Pancreas (tissue), 10 donors: ENCODE results near the gene ASRGL1. TPM values are rescaled to one million over a fixed set of nuclear protein-coding genes. Genes with fewer than 3 reads are reported as not detected.
"Not testable (repeated sequence)": the region's sequence is repeated elsewhere in the genome, so short reads cannot be mapped to it uniquely, and the experiment has no call there.

Source experiments
- ATAC-seq, 4 donors: fragments of 200-7000 bp; cut with Tn5 transposase; one replicate each; pipeline versions ENCODE4 v1.8.0 to v1.9.1; 2020; ENCODE audit warnings: mild to moderate bottlenecking in 4 of 4, moderate library complexity in 4 of 4
- DNase-seq, 6 donors: peaks; one replicate each; pipeline ENCODE4 v3.0.0-alpha.2; 2020
- FAIRE-seq: peaks from 2 replicates; lab custom pipeline; 2012; peaks lifted over from hg19 to GRCh38; lab: Jason Lieb, UNC
- H3K27ac ChIP-seq, 4 donors: fragments of 200-600 bp; sonication (generic); 1 replicate in 3 of 4; 2 replicates in 1 of 4; pipeline versions ENCODE4 v1.5.0 to v1.8.0; 2020
- H3K27me3 ChIP-seq, 4 donors: fragments of 200-600 bp; one replicate each; pipeline ENCODE4 v1.8.0; 2021
- H3K36me3 ChIP-seq, 3 donors: fragments of 200-600 bp; sonication (generic) in 1 of 3; one replicate each; pipeline versions ENCODE4 v1.5.0 to v1.8.0; 2020 to 2021
- H3K4me1 ChIP-seq, 3 donors: fragments of 200-600 bp; one replicate each; pipeline ENCODE4 v1.8.0; 2021
- H3K4me3 ChIP-seq, 4 donors: fragments of 200-600 bp; sonication (generic) in 2 of 4; one replicate each; pipeline versions ENCODE4 v1.5.0 to v1.8.0; 2020 to 2021
- H3K9me3 ChIP-seq, 4 donors: fragments of 200-600 bp; one replicate each; pipeline ENCODE4 v1.8.0; 2021
- CTCF ChIP-seq, 4 donors: fragments of 200-600 bp; sonication (generic) in 3 of 4; IDR thresholded peaks; one replicate each; pipeline versions ENCODE4 v1.5.0 to v1.8.0; 2021; ENCODE audit warnings: antibody characterized with exemption in 4 of 4
- WGBS, 2 donors: extraction: QIAGEN DNeasy Blood & Tissue Kit; methylation state at CpG; one replicate each; pipeline ENCODE4 v1.1.7; 2013; 5-methylcytosine and 5-hydroxymethylcytosine counted together
- intact Hi-C, 3 donors: fragments of 100-400 bp; cut with DNase I; formaldehyde crosslinking; loops; one replicate each; pipeline versions ENCODE4 v1.11.1 to v1.14.2; 2022
- polyA plus RNA-seq, 2 donors: library from polyadenylated mRNA; stranded (reverse); fragments of 200-250 nt; gene quantifications; one replicate each; pipeline ENCODE4 v1.2.3, GENCODE V29; 2013
- total RNA-seq, 6 donors: library from RNA; stranded (reverse); fragmentation: NEBNext Ultra II Directional in 4 of 6; extraction: Animal tissue kit (Norgen Biotek cat#: 25700) in 4 of 6; gene quantifications; one replicate each; pipeline versions ENCODE4 v1.2.1 to v1.2.4, GENCODE V29; 2021 to 2023
- donor health status: healthy with polysubstance abuse.
- donor health status: DM: no; HTN: no; CAD: no; lungs with moderate emphysema.
- donor health status: DM: no; HTN: no; CAD: no.
- donor health status: control.
- donor health status: control.
- donor health status: Bipolar disorder and iron deficiency.
- donor health status: DM: yes; HTN: yes; CAD: no.
- donor health status: DM: no; HTN: no; CAD: no.
- donor health status: DM: no; HTN: no; CAD: no.
- donor health status: DM: yes; HTN: yes; CAD: no.

Gene ASRGL1
- total and polyA plus RNA-seq, 8 donors: 8.1 to 26.5 (median 12.4) TPM

- ATAC-seq (no peak), DNase-seq (no peak), FAIRE-seq (no peak)
- intact Hi-C loops: no loop called here
- Histone ChIP-seq H3K4me3 (no peak overlapping the region), H3K4me1 (peaks cover 0 to 3% (median 0%) of the 10 kb centered on the region in 3 donors), H3K27me3 (no peaks in the 10 kb centered on the region), H3K9me3 (no peaks in the 10 kb centered on the region), H3K36me3 (no peaks in the 10 kb centered on the region), H3K27ac (no peak overlapping the region)
- WGBS, 2 donors: 79 to 87% methylated on average over 5 of the region's 5 CpGs
- TF ChIP-seq CTCF (IDR thresholded peaks at IDR 0.05): no peak
Measured at GRCh38 chr11:62333768-62334167, 3.5 kb upstream of the ASRGL1 start.

GRCh38 chr11:62336949-62337302, 322 bp upstream of the ASRGL1 start:
- H3K27me3 ChIP-seq, H3K9me3 ChIP-seq, ATAC-seq, intact Hi-C loops, H3K36me3 ChIP-seq, DNase-seq, FAIRE-seq: not testable (repeated sequence)
- Histone ChIP-seq H3K27ac (peak overlapping the region; percentile 14 to 66 (median 40)), H3K4me3 (peak overlapping the region; percentile 59 to 87 (median 73)), H3K4me1 (peaks cover 0 to 13% (median 12%) of the 10 kb centered on the region in 3 donors)
- 64 to 70% methylated on average over 19 of the region's 19 CpGs for WGBS, 2 donors

GRCh38 chr11:62338218-62338617, 970 bp downstream of the ASRGL1 start:
- ATAC-seq: no peak
- TF ChIP-seq CTCF (IDR thresholded peaks at IDR 0.05): no peak
- Histone ChIP-seq H3K4me1 (peaks cover 0 to 13% (median 12%) of the 10 kb centered on the region in 3 donors), H3K27ac (peak overlapping the region in 3 of 4 donors; percentile 14 to 66 (median 64)), H3K27me3 (no peaks in the 10 kb centered on the region), H3K4me3 (peak overlapping the region in 3 of 4 donors; percentile 62 to 87 (median 84)), H3K9me3 (no peaks in the 10 kb centered on the region), H3K36me3 (no peaks in the 10 kb centered on the region)
- DNase-seq: no peak
- intact Hi-C loops: no loop called here
- no peak for FAIRE-seq
- 15 to 17% methylated on average over 1 of the region's 1 CpG for WGBS, 2 donors

GRCh38 chr11:62340269-62340901, 3.1 kb downstream of the ASRGL1 start:
- ATAC-seq: peak in 3 of 4 donors; percentile 51 to 56 (median 54)
- Histone ChIP-seq H3K4me3 (no peak overlapping the region), H3K4me1 (peaks cover 0 to 13% (median 12%) of the 10 kb centered on the region in 3 donors), H3K36me3 (no peaks in the 10 kb centered on the region), H3K9me3 (no peaks in the 10 kb centered on the region), H3K27ac (peak overlapping the region in 3 of 4 donors; percentile 36 to 45 (median 37)), H3K27me3 (no peaks in the 10 kb centered on the region)
- intact Hi-C loops: no loop called here
- no peak for FAIRE-seq
- TF ChIP-seq CTCF (IDR thresholded peaks at IDR 0.05): peak; percentile 29 to 46 (median 38)
- 39 to 40% methylated on average over 6 of the region's 6 CpGs for WGBS, 2 donors
- peak in 4 of 6 donors; percentile 39 to 54 (median 47) for DNase-seq

- Histone ChIP-seq H3K4me1 (peaks cover 0 to 13% (median 12%) of the 10 kb centered on the region in 3 donors), H3K4me3 (no peak overlapping the region), H3K27me3 (no peaks in the 10 kb centered on the region), H3K27ac (no peak overlapping the region), H3K9me3 (no peaks in the 10 kb centered on the region), H3K36me3 (no peaks in the 10 kb centered on the region)
- TF ChIP-seq CTCF (IDR thresholded peaks at IDR 0.05): no peak
- ATAC-seq (no peak), DNase-seq (no peak), FAIRE-seq (no peak)
- 66 to 72% methylated on average over 4 of the region's 4 CpGs for WGBS, 2 donors
- intact Hi-C loops: no loop called here
Measured at GRCh38 chr11:62341588-62341987, 4.3 kb downstream of the ASRGL1 start.

- DNase-seq, ATAC-seq, H3K36me3 ChIP-seq, intact Hi-C loops, FAIRE-seq, H3K27ac ChIP-seq, H3K4me3 ChIP-seq, H3K27me3 ChIP-seq, H3K9me3 ChIP-seq: not testable (repeated sequence)
- 94 to 96% methylated on average over 7 of the region's 7 CpGs for WGBS, 2 donors
- H3K4me1 ChIP-seq: peaks cover 0 to 12% (median 10%) of the 10 kb centered on the region in 3 donors
Measured at GRCh38 chr11:62343646-62344190, 6.5 kb downstream of the ASRGL1 start.
